ENCODE measurements around the gene ASB13. TPM values are rescaled to one million over a fixed set of nuclear protein-coding genes. Genes with fewer than 3 reads are reported as not detected.

The ASB13 gene
- total RNA-seq, 1 donor from 2014 or later: 11.2 TPM

DNA sequence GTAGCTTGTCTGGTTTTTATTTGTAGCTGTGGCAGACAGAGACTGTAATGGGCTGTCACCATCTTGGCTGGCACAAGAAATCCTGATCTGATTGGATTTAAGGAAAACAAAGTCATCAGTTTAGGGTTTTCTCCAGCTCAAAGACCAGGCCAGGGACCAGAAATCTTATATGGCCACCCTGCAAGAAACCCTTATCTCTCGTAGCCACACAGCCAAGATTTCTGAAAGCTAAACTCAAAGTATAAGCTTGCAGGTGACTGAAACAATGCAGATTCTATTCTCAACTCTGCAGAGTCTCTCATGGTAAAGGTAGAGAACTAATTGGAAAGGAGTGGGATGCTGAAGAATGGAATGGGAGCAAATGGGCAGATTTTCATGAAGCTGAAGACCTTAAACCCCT is 3.2 kb upstream of the ASB13 start:
- no peak for DNase-seq

DNA sequence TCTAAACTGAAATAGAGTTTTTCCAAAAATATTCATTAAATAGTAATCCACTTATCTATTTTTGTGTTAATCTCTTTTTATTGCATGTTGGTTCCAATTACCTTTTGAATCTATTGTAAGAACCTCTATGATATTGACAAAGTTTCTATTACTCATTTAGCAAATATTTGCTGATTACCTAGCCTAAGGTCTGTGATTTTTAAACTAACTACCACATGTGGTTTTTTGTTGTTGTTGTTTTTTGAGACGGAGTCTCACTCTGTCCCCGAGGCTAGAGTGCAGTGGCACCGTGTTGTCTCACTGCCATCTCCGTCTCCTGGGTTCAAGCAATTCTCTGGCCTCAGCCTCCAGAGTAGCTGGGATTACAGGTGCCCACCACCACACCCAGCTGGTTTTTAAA is 2.0 kb upstream of the ASB13 start:
- DNase-seq: no peak

DNA sequence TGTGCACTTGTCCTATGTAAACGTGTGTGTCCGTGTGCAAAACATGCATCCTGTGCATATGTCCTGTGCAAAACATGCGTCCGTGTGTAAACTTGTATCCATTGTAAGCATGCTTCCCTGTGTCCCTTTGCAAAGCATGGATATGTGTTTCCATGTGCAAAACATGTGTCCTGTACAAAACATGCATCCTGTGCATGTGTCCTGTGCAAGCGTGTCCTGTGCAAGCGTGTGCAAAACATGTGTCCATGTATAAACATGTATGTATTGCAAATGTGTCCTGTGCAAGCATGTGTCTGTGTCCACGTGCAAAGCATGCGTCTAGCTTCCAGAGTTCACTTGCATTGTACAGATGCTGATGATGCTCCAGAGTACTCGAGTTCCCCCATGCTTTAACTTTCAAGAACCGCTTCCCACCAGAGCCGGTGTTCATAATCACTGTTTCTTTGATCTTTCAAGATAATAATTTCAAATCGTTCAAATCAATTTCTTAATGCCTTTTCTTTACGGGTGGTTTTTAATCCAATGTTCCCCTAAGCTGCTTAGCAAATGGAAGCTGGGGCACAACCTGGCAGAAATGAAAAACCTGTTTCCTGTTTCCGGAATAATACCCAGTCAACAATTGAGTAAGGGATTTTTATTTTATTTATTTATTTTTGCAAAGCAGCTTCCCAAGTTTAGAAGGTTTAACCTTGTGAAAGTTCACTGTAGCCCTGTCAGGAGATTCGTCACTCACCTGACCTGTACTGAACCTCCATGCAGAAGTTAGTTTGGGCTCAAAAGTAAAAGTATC is 641 bp upstream of the ASB13 start:
- no peak for DNase-seq

DNA sequence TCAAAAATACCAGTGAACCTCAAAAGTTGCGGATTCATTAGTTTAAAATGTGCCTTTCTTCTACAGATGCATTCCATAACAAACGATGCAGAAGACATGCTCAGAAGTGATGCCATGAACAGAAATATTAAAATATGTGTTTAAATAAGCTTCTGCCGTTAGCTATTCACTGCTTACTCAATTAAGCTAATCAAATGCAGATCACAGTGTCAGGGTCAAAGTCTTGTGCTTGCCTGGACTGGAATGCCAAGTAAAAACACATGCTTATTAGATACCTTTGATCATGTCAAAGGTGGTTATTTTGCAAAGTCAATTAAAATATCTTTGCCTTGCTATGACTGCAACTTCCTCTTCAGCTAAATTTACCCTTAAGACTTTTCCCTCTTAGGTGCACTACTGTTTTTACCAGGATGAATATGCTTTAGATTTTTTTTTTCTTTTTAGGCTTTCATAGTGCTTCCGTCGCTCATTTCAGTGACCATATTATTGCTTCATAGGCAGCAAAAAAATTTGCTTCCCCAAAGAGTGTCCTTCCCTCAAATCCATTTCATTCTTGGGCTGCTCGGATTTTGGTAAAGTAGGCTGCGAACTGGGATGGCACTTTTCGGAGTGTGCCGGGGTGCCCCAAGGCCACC is 905 bp downstream of the ASB13 start:
- DNase-seq: no peak

DNA sequence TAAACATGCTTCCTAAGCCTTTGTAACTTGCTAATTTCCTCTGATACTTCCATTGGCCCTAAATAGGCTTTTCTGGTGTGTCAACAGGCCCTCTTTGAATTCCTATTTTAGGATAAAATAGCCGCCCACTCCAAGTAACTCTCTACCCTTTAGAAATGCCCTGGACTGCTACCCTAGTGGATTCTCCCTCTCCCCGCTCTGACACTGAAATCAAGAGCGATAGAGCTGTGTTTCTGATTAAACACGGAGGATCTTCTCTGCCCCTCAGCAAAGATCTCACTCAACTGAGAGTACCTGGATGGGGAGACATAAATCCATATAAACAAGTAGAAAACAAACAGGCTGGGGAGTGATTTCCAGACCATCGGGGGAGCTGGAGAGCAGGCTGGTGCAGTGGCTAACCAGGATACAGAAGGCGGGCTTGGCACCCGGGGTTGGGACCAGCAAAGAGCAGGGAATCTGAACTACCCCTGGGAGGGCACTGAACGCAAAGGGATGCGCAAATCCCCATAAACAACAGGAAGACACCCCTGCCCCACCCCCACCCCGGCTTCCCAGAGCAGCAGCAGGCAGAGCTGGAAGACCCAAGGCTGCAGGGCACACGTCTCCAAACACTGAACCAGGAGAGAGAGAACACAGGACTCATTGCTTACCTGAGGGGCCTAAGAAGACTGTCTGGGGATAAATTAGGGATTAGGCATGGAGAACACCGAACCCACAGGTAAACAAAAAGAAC is 2.5 kb downstream of the ASB13 start:
- no peak for DNase-seq

DNA sequence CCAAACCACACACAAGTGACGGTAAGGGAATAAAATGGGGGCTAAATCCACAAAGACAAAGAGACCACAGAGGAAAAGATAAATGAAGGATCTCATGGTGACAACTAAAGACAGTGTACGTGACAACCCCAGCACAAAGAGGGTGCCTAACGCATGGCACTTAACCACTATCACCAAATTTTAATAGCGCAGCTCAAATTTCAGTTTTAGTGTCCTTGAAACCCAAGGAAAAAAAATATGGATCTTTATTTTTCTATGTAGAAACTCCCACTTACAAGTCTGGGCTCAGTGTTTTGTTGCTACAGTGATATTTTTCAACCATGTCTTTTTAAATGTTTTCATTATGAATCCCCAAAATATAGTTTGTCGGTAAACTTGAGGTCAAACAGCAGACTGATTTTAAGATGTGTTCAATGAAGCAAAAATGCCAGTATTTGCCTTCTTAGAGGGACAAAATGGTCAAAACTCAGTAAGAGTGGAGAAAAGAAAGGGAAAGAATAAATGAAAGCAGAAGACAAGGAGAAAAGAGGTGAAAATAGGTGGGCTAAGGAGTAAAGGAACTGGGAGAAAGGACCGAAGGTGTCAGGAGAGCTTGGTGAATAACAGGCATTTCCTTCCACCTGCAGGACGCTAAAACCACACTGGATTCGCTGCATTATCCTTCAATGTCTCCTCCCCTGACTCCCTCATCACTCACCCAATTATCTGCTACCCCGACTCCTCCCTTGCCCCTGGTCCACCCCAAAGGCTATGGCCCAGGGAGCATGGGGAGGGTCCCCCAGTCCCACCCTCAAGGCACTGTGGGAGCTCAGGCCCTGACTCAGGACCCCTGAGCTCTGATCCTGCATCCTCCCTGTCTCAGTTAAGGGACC is 3.5 kb downstream of the ASB13 start:
- no peak for DNase-seq

DNA sequence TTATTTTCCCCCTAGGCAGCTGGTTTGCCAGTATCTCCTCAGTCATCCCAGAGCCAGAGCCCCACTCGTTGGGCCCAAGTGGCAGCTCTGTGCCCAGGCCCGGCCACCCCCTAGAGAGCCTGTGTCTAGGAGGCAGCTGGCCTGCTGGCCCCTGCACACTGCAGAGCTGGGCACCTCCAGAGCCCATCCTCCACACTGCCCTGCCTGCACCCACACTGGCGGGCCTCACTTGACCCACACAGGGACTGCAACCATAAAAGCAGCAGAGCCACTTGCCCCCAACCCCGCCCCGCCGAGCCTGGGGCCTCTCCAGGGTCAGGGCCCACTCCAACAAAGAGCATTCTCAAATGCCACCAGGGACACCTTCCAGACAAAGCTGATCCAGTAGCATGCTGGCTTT is 5.4 kb downstream of the ASB13 start:
- DNase-seq: no peak

DNA sequence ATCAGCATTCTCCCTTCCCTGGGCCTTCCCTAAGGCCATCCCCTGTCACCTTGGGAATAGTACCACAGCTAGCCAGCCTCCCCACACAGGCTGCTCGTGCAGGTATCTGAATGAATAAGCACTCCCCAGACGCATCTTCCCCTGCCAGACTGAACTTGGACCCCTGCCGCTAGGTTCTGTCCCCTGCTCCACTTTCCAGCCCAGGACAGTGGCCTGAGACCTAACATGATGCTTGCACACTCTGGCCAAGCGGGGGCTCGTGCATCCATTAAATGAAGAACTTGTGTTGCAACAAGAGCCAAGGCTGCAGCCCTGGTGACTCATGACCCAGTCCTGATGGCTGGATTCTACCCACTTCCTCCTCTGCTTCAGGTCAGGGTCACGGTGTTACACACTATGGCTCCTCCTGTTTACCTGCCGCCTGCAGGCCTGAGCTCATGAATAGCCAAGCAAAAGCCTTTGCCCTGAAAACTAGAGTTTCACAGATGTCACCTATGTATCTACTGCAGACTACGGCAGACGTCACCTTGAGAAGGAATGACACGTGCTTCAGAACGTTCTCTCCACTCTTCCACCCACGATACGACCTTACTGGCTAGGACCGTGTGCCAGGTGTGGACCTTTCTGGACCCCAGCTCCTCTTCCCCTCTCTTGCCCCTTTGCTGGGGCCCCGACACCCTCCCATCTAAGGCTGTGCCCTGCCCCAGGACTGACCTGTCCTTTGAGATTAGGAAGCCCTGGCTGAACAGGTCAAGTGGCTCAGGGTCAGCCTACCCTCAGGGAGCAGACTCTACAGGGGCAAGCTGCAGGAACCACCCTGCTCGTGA is 6.5 kb downstream of the ASB13 start:
- DNase-seq: no peak

DNA sequence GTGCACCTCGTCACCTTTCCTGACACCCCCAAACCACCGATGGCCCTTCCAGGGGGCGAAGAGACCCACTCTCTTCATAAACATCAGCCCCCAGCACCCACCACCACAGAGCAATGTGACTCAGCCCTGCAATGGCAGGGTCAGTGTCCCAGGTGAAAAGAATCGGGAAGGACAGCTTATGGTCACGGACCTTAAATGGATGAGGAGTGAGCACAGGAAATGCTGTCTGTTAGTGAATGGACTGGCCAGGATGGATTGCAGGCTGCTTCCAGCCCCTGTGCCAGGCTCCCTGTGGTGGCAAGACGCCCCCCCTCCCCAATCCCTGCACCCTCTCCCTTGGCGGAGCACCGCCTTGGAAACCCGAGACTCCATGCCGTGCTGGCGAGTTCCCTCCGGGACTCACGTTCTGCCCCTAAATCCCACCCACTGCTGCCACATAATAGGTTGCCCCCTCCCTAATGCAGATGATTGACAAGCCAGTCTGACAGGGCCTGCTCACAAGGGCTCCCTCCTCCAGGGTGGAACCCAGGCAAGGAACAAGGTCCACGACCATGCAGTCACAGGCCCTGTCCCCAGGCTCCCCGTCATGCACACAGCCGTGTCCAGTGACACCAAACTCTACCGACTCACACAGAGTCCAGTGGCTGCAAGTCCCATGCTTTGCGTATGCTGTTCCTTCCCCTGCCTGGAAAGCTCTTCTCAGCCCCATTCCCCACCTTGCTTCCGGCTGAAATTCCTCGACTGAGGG is 7.3 kb downstream of the ASB13 start:
- no peak for DNase-seq

DNA sequence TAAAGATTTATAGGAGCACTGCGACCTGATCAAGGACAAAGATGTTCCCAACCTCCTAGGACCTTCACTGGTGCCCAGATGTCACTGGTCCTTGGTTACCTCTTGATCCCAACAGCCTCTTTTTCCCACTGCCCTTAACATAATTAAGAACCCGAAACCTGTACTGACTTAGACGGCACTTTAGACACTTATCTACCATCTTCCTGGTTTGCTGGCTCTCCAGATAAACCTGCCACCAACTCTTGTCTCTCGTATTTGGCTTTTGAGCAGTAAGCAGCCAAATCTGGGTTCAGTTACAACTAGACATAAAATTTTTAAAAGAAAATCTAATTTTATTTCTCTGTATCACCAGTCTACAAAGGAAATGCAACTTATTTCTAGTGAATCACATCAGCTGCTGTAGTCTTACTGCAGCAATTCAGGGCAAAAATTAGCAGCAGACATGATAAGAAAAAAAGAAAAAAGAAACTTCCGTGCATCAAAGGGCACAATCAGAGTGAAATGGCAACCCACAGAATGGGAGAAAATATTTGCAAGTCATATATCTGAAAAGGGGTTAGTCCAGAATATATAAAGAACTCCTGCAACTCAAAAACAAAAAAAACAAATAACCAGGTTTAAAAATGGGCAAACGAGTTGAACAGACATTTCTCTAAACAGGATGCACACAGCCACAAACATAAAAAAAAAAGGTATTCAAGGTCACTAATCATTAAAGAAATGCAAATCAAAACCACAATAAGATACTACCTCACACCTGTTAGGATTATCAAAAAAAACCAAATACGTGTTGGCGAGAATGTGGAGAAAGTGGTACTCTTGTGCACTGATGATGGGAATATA is 9.4 kb downstream of the ASB13 start:
- DNase-seq: no peak

DNA sequence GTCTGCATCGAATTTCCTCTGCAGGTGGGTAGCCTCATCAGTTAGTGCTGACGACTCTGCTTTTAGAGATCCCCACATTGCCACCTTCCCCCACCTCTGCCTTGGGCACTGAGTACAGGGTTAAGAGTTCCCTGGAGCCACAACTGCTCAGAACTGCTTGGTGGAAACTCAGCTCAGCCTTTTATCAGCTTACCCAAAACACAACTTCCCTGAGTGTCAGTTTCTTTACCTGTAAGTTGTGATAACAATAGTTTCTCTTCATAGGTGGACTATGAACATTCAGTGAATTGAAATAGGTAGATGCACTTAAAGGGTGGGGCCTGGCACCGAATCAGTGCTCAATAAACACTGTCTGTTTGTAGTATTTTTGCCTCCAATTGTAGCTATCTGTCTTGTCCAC is 11.3 kb downstream of the ASB13 start:
- no peak for DNase-seq

DNA sequence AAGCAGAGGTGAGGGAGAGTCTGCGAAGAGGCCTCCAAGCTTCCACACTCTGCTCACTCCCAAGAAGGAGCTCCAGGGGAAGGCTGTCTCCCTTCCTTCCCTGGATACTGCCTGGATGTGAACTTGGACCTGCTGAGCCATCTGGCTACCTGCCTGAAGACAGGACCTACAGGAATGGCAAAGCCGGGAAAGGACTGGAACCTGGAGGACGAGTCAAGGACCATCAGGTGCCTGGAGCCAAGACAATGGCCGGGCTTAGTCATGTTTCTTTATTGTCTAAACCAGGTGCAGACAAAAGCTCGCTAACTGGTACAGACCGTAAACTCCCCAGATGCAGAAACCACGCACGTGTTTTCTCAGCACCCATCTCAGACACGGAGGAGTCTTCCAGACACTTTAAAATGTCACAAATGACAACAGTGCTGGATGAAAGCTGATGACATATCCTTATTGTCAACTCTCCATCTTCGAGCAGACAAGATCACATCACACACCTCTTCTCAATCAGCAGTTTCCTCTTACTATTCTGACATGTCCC is 12.1 kb downstream of the ASB13 start:
- no peak for DNase-seq

DNA sequence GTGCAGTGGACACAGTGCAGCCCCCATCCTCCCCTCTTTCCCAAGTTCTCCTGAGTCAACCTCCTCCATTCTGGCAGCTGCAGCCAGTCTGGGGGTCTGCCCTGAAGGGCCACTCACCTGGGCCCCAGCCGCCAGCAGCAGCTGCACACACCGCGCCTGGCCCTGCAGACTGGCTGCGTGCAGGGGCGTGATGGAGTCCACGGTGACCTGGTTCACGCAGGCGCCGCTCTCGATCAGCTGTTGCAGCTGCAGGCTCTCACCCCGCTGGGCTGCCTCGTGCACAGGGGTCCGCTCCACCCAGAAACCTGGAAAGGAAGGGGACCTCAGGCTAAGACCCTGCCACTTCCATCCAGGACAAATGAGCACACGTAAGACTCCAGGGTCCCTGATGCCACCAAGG is 13.6 kb downstream of the ASB13 start:
- no peak for DNase-seq

DNA sequence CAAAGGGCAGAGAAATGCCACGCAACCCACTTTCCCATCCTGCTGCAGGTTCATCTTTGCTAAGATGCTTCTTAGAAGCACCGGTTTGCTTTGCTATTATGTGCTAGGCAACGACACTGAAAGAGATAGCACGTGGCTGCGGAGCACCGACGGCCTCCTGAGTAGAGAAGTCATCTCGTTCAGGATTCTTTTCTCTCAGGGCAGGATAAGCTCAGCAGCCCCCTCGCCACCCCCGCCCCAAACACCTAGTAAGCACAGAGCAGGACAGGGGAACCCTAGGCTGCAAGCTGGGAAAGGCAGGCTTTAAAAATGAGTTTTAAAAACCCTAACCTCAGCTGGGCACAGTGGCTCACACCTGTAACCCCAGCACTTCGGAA is 15.0 kb downstream of the ASB13 start:
- no peak for DNase-seq

DNA sequence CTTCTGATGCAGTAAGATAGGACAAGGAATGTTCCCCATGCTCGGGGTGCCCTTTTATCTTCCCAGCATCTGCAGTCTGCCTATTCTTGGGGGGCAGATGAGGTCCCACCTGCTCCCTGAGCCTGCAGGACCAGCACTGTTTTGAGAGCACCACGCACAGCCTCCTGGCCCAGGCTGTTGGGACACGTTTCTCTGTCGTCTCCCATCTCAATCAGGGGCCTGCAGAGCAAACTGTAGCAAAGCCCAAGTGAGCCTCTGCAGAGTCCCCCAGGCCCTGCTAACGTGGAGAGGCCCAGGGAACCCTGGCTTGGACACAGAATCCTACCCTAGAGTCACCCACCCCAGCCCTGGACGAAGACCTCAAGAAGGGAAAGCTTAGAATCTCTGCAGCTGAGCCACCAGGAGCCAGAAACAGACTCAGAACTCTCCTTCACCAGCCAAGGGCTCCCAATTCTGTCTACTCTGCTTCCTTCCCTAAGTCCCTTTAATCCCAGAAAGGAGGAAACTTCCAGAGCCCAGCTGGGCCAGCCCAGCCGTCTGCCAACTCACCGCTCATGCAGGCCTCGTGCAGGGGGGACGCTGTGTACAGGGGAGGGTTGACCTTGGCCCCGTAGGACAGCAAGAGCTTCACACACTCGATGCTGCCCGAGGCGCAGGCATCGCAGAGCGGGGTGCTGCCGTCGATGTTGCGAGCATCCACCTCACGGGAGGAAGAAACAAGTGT is 15.6 kb downstream of the ASB13 start:
- DNase-seq: peak; percentile 56

DNA sequence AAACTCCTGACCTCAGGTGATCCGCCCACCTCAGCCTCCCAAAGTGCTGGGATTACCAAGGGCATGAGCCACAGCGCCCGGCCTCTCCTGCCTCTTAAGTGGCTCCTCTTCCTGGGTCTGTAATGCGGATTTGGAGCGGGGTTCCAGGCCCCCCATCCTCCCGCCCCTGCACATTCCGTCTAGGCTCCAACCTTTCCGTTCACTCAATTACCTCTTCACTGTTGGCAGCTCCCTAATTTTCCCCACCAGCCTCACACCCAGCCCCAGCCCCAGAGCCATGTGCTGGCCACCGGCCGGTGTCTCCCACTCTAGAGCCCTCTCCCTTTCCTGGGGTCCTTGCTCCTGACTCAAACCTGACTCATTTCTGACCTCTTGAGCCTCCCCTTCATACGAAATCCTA is 16.6 kb downstream of the ASB13 start:
- DNase-seq: no peak

DNA sequence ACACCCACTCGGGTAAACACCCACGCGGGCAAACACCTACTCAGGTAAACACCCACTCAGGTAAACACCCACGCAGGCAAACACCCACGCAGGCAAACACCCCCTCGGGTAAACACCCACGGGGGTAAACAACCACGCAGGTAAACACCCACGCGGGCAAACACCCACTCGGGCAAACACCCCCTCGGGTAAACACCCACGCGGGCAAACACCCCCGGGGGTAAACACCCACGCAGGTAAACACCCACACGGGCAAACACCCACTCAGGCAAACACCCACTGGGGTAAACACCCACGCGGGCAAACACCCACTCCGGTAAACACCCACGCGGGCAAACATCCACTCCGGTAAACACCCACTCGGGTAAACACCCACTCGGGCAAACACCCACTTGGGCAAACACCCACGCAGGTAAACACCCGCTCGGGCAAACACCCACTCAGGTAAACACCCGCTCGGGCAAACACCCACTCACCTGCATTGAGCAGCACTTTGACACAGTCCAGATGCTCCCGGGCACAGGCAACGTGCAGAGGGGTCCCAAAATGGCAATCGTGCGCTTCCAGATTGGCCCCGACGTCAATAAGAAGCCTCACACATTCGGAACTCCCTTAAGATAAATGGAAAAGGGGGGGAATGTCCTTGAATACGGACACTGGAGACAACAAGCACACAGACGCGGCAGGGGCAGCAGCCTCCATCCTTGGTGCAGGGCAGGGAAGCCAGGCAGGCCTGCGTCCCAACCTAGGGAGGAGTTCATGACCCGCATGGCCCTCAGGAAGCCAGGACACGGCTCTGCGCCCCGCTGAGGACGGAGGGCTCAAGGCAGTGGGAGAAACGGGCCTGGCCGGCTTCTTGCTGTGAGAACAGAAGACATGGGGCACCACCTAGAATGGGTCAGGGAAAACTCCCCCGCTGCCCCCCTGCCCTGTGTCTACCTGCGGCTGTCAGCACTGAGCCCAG is 17.6 kb downstream of the ASB13 start:
- no peak for DNase-seq

All from tongue (tissue), 2 donors.